Neuronal stem cell (in vitro differentiated cells): ENCODE measurements around the gene MAF.

Source experiments
- DNase-seq: peaks from one replicate; pipeline ENCODE4 v3.0.0-alpha.2; 2013; ENCODE audit warnings: low spot score
- H2AFZ ChIP-seq: one replicate; pipeline ENCODE4 v1.6.1; 2013; ENCODE audit warnings: mild to moderate bottlenecking, low read length, inconsistent platforms
- H2AK5ac ChIP-seq: 2 replicates; pipeline ENCODE4 v1.6.1; 2013; ENCODE audit warnings: low read depth, mild to moderate bottlenecking, inconsistent platforms, low read length, moderate library complexity, mixed read lengths
- H2BK120ac ChIP-seq: 2 replicates; pipeline ENCODE4 v1.6.1; 2013; ENCODE audit warnings: low read depth, mild to moderate bottlenecking, inconsistent platforms, low read length, moderate library complexity, mixed read lengths
- H2BK12ac ChIP-seq: one replicate; pipeline ENCODE4 v1.6.1; 2013; ENCODE audit warnings: low read length, inconsistent platforms
- H2BK15ac ChIP-seq: 2 replicates; pipeline ENCODE4 v1.6.1; 2013; ENCODE audit warnings: mild to moderate bottlenecking, low read length, inconsistent platforms, mixed read lengths
- H2BK5ac ChIP-seq: one replicate; pipeline ENCODE4 v1.6.1; 2013; ENCODE audit warnings: inconsistent platforms, mild to moderate bottlenecking, low read length, moderate library complexity
- H3K14ac ChIP-seq: one replicate; pipeline ENCODE4 v1.6.1; 2013; ENCODE audit warnings: low read length, inconsistent platforms
- H3K18ac ChIP-seq: 2 replicates; pipeline ENCODE4 v1.6.1; 2013; ENCODE audit warnings: low read length, inconsistent platforms
- H3K23ac ChIP-seq: 2 replicates; pipeline ENCODE4 v1.6.1; 2013; ENCODE audit warnings: low read depth, mild to moderate bottlenecking, mixed read lengths, low read length, inconsistent platforms; ENCODE audit not compliant: poor library complexity
- H3K27ac ChIP-seq: replicated peaks from 3 replicates; pipeline ENCODE4 v1.5.1; 2013; ENCODE audit warnings: low read length, inconsistent platforms
- H3K27me3 ChIP-seq, 3 experiments: 2 replicates each; pipeline ENCODE4 v1.6.1; 2013; ENCODE audit warnings: low read length in 3 of 3, mild to moderate bottlenecking in 2 of 3, inconsistent platforms in 1 of 3, low read depth in 1 of 3, mixed read lengths in 1 of 3, moderate library complexity in 1 of 3; ENCODE audit not compliant: control insufficient read depth in 3 of 3, insufficient read depth in 3 of 3
- H3K36me3 ChIP-seq, 2 donors: replicated peaks in 1 of 2; 2 replicates each; pipeline ENCODE4 v1.6.1; 2013; ENCODE audit warnings: low read length in 2 of 2; ENCODE audit not compliant: control insufficient read depth in 2 of 2, insufficient read depth in 2 of 2
- H3K4ac ChIP-seq: 2 replicates; pipeline ENCODE4 v1.6.1; 2013; ENCODE audit warnings: inconsistent platforms, mild to moderate bottlenecking, low read length, moderate library complexity
- H3K4me1 ChIP-seq, 2 donors: 1 replicate in 1 of 2; 2 replicates in 1 of 2; pipeline ENCODE4 v1.6.1; 2013; ENCODE audit warnings: low read length in 2 of 2, low read depth in 1 of 2; ENCODE audit not compliant: control insufficient read depth in 2 of 2, insufficient read depth in 1 of 2
- H3K4me2 ChIP-seq: one replicate; pipeline ENCODE4 v1.6.1; 2013; ENCODE audit warnings: mild to moderate bottlenecking, low read length, inconsistent platforms; ENCODE audit not compliant: insufficient read depth, poor library complexity, severe bottlenecking
- H3K4me3 ChIP-seq, 2 donors: 2 replicates each; pipeline ENCODE4 v1.5.1; 2013; ENCODE audit warnings: low read length in 2 of 2, mild to moderate bottlenecking in 2 of 2, inconsistent platforms in 1 of 2, moderate library complexity in 1 of 2
- H3K79me1 ChIP-seq: one replicate; pipeline ENCODE4 v1.6.1; 2013; ENCODE audit warnings: low read depth, mild to moderate bottlenecking, inconsistent platforms, low read length, moderate library complexity
- H3K9ac ChIP-seq: one replicate; pipeline ENCODE4 v1.6.1; 2013; ENCODE audit warnings: mild to moderate bottlenecking, low read depth, low read length, inconsistent platforms; ENCODE audit not compliant: poor library complexity
- H3K9me3 ChIP-seq, 2 donors: replicated peaks in 1 of 2; 2 replicates each; pipeline versions ENCODE3 to v1.6.1; 2013; ENCODE audit warnings: low read length in 2 of 2, mild to moderate bottlenecking in 2 of 2, inconsistent platforms in 1 of 2, low read depth in 1 of 2, mixed read lengths in 1 of 2, moderate library complexity in 1 of 2; ENCODE audit not compliant: control insufficient read depth in 2 of 2, insufficient read depth in 1 of 2
- H4K8ac ChIP-seq: one replicate; pipeline ENCODE4 v1.6.1; 2013; ENCODE audit warnings: low read depth, mild to moderate bottlenecking, inconsistent platforms, low read length, moderate library complexity
- H4K91ac ChIP-seq: one replicate; pipeline ENCODE4 v1.6.1; 2013; ENCODE audit warnings: low read length, low read depth, mild to moderate bottlenecking, inconsistent platforms; ENCODE audit not compliant: poor library complexity
- WGBS, 2 donors: extraction: QIAGEN DNeasy Blood & Tissue Kit; methylation state at CpG; one replicate each; pipeline ENCODE4 v1.1.7; 2013; ENCODE audit warnings: missing lambda C conversion rate in 2 of 2, mixed read lengths in 1 of 2; ENCODE audit not compliant: insufficient read length in 2 of 2, insufficient replicate concordance in 1 of 2; ENCODE audit errors: extremely low coverage in 2 of 2; 5-methylcytosine and 5-hydroxymethylcytosine counted together

MAF gene

DNA sequence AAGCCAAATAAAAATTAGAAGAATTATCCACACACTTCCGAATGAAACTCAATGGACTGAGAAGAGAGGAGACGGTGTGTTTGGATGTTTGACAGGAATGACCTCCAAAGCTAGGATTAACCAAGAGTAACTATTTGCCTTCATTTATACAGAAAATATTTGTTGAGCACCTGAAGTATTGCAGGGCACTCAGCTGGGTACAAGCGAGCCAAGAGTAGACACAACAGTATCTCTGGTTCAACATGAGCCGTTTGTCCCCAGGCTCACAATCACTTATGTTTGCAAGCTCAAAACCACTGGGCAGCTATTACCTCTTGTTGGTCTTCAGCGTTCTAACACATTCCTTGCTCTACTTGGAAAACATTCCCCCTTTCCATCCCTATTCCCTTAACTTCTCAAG lies 38.8 kb downstream of the MAF start:
- no CpG with 5 or more reads among the region's 5 CpGs for WGBS, 2 donors
- no peak for DNase-seq
- H2BK15ac ChIP-seq = no peak overlapping the region
- H3K9me3 ChIP-seq = no peaks in the 10 kb centered on the region
- H3K27ac ChIP-seq = no peak overlapping the region
- no peak overlapping the region for H4K8ac ChIP-seq
- H4K91ac ChIP-seq = no peak overlapping the region
- no peak overlapping the region for H3K14ac ChIP-seq
- H3K4me3 ChIP-seq = no peak overlapping the region
- no peaks in the 10 kb centered on the region for H3K36me3 ChIP-seq
- H3K9ac ChIP-seq = no peak overlapping the region
- H3K4me2 ChIP-seq = no peak overlapping the region
- H3K79me1 ChIP-seq = no peaks in the 10 kb centered on the region
- H2BK120ac ChIP-seq = no peak overlapping the region
- H2AK5ac ChIP-seq = no peak overlapping the region
- H2AFZ ChIP-seq = no peak overlapping the region
- peaks cover 12 to 13% of the 10 kb centered on the region in 2 donors for H3K4me1 ChIP-seq
- no peak overlapping the region for H2BK12ac ChIP-seq
- H2BK5ac ChIP-seq = no peak overlapping the region
- no peak overlapping the region for H3K23ac ChIP-seq
- H3K18ac ChIP-seq = no peak overlapping the region
- no peak overlapping the region for H3K4ac ChIP-seq
- no peaks in the 10 kb centered on the region for H3K27me3 ChIP-seq

DNA sequence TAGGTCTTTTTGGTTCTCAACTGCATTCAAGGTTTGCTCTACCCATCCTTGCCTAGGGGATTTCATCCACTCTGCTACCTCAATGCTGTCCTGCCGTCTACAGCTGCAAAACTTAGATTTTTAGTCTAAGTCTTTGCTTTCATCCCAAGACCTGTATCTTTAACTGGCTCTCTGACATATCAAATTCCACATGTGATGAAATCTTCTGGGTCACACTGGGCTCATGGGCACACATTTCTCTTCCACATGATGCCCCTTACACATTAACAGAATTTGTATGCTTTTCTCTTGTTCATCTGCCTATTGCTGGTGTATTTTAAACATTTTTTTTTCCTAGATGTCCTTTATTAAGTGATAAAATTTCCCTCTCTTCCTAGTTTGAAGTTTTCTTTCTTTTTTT lies 39.6 kb downstream of the MAF start:
- Histone ChIP-seq H2BK5ac (no peak overlapping the region), H3K36me3 (no peaks in the 10 kb centered on the region), H3K27me3 (no peaks in the 10 kb centered on the region), H2AFZ (no peak overlapping the region), H3K79me1 (no peaks in the 10 kb centered on the region), H3K9me3 (peaks cover 0 to 3% of the 10 kb centered on the region in 2 donors), H3K23ac (no peak overlapping the region), H3K4ac (no peak overlapping the region), H2BK120ac (no peak overlapping the region), H3K4me2 (no peak overlapping the region), H4K91ac (no peak overlapping the region), H3K27ac (no peak overlapping the region), H3K14ac (no peak overlapping the region), H2BK15ac (no peak overlapping the region), H4K8ac (no peak overlapping the region), H3K4me3 (no peak overlapping the region), H2AK5ac (no peak overlapping the region), H3K18ac (no peak overlapping the region), H2BK12ac (no peak overlapping the region), H3K4me1 (peaks cover 12 to 13% of the 10 kb centered on the region in 2 donors), H3K9ac (no peak overlapping the region)
- WGBS, 2 donors = no CpG with 5 or more reads among the region's 1 CpG
- DNase-seq = no peak

DNA sequence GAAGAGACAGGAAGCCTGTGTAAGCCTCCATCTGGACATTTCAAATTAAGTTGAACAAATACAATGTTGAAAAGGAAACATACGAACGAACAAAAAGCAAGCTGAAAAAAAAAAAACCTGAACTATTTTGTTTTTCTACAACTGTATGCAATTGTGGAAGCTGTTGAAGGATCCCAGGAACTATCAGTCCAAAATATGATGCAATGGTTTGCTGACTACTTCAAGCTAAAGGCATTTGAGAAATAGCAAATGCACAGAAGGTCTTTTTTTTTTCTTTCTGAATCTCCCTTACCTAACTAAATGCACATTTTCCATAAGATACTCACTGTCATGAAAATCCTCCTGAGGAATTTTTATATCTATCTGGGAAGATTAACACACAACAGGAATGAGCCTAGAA lies 40.2 kb downstream of the MAF start:
- H3K27ac ChIP-seq = no peak overlapping the region
- no peak overlapping the region for H2AK5ac ChIP-seq
- H2BK12ac ChIP-seq = no peak overlapping the region
- H3K23ac ChIP-seq = no peak overlapping the region
- no peak overlapping the region for H3K4me3 ChIP-seq
- H3K14ac ChIP-seq = no peak overlapping the region
- no peaks in the 10 kb centered on the region for H3K27me3 ChIP-seq
- H3K4ac ChIP-seq = no peak overlapping the region
- H4K8ac ChIP-seq = no peak overlapping the region
- no peak overlapping the region for H3K4me2 ChIP-seq
- no peak overlapping the region for H3K18ac ChIP-seq
- no peaks in the 10 kb centered on the region for H3K36me3 ChIP-seq
- no peak overlapping the region for H3K9ac ChIP-seq
- no peak overlapping the region for H2AFZ ChIP-seq
- no peak overlapping the region for H4K91ac ChIP-seq
- H3K4me1 ChIP-seq = peaks cover 12 to 13% of the 10 kb centered on the region in 2 donors
- no peak for DNase-seq
- WGBS, 2 donors = no CpG with 5 or more reads among the region's 2 CpGs
- H3K79me1 ChIP-seq = no peaks in the 10 kb centered on the region
- peaks cover 0 to 3% of the 10 kb centered on the region in 2 donors for H3K9me3 ChIP-seq
- H2BK15ac ChIP-seq = no peak overlapping the region
- H2BK5ac ChIP-seq = no peak overlapping the region
- no peak overlapping the region for H2BK120ac ChIP-seq

DNA sequence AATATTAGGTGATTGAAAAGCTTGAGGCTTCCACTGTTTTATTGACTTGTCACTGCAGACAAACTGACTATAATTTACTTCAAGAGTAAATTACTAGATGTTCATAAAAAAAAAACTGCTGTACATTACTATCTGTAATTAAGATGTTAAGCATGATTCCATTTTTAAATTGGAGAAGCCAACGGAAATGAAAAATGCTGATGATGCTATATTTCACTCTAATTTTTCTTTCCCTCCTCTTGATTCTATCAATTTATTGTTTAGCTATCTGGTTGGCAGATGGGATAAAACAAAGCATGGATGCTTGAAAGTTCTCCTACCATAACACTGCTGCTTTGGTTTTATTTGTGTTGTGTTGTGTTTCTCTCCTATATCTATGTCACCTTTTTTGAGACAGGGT lies 41.0 kb downstream of the MAF start:
- H2AFZ ChIP-seq = no peak overlapping the region
- H4K8ac ChIP-seq = no peak overlapping the region
- no CpG with 5 or more reads among the region's 1 CpG for WGBS, 2 donors

More for the DNA sequence above, 41.0 kb downstream of the MAF start:
- H3K9me3 ChIP-seq = peaks cover 0 to 3% of the 10 kb centered on the region in 2 donors
- H2BK15ac ChIP-seq = no peak overlapping the region
- H3K23ac ChIP-seq = no peak overlapping the region
- H3K4me2 ChIP-seq = no peak overlapping the region
- H3K18ac ChIP-seq = no peak overlapping the region
- no peaks in the 10 kb centered on the region for H3K27me3 ChIP-seq
- H3K14ac ChIP-seq = no peak overlapping the region
- no peak overlapping the region for H2BK120ac ChIP-seq
- H2BK5ac ChIP-seq = no peak overlapping the region
- H3K4me3 ChIP-seq = no peak overlapping the region
- H3K27ac ChIP-seq = no peak overlapping the region
- H3K9ac ChIP-seq = no peak overlapping the region
- no peak overlapping the region for H2BK12ac ChIP-seq
- peaks cover 10 to 12% of the 10 kb centered on the region in 2 donors for H3K4me1 ChIP-seq
- H3K36me3 ChIP-seq = no peaks in the 10 kb centered on the region
- no peak overlapping the region for H2AK5ac ChIP-seq
- no peaks in the 10 kb centered on the region for H3K79me1 ChIP-seq
- no peak overlapping the region for H4K91ac ChIP-seq
- DNase-seq = no peak
- no peak overlapping the region for H3K4ac ChIP-seq
